SW 1271 (cell line): Measurements from ENCODE around the gene SLC28A2.
"Not testable (repeated sequence)": the region's sequence is repeated elsewhere in the genome, so short reads cannot be mapped to it uniquely, and the experiment has no call there.

Experiments used
- DNase-seq, 2 experiments: peaks; one replicate each; lab custom pipeline; 2025; lab: John Stamatoyannopoulos, UW

SLC28A2 gene

GRCh38 chr15:45262906-45263461, 10.9 kb downstream of the SLC28A2 start:
- DNase-seq = no peak

GRCh38 chr15:45263854-45264253, 11.8 kb downstream of the SLC28A2 start:
- no peak for DNase-seq

GRCh38 chr15:45265506-45265905, 13.5 kb downstream of the SLC28A2 start:
- no peak for DNase-seq

GRCh38 chr15:45268135-45268534, 16.1 kb downstream of the SLC28A2 start:
- DNase-seq = no peak

GRCh38 chr15:45274636-45275380, 22.8 kb downstream of the SLC28A2 start:
- no peak for DNase-seq

GRCh38 chr15:45276831-45277230, 24.8 kb downstream of the SLC28A2 start:
- DNase-seq = peak in 1 of 2 experiments; percentile 38

GRCh38 chr15:45279024-45279698, 27.1 kb downstream of the SLC28A2 start:
- peak; percentile 72 to 94 for DNase-seq

- no peak for DNase-seq
Measured at GRCh38 chr15:45285413-45285812, 33.4 kb downstream of the SLC28A2 start.

GRCh38 chr15:45287390-45287956, 35.4 kb downstream of the SLC28A2 start:
- no peak for DNase-seq

- DNase-seq = no peak
Measured at GRCh38 chr15:45288947-45289346, 36.9 kb downstream of the SLC28A2 start.

- DNase-seq = no peak
Measured at GRCh38 chr15:45291822-45292582, 40.0 kb downstream of the SLC28A2 start.

GRCh38 chr15:45293326-45293725, 41.3 kb downstream of the SLC28A2 start:
- not testable (repeated sequence) for DNase-seq

GRCh38 chr15:45298964-45299378, 46.9 kb downstream of the SLC28A2 start:
- DNase-seq = not testable (repeated sequence)

- DNase-seq = no peak
Measured at GRCh38 chr15:45304711-45305110, 52.7 kb downstream of the SLC28A2 start.

GRCh38 chr15:45306105-45306504, 54.1 kb downstream of the SLC28A2 start:
- no peak for DNase-seq

GRCh38 chr15:45307230-45307924, 55.3 kb downstream of the SLC28A2 start:
- DNase-seq = peak in 1 of 2 experiments; percentile 28

- DNase-seq = not testable (repeated sequence)
Measured at GRCh38 chr15:45314117-45314516, 62.1 kb downstream of the SLC28A2 start.

- no peak for DNase-seq
Measured at GRCh38 chr15:45314960-45315359, 62.9 kb downstream of the SLC28A2 start.

- no peak for DNase-seq
Measured at GRCh38 chr15:45319472-45320214, 67.6 kb downstream of the SLC28A2 start.

- DNase-seq = no peak
Measured at GRCh38 chr15:45320581-45321205, 68.7 kb downstream of the SLC28A2 start.
